ENCODE data around the gene WNT10A. TPM values are rescaled to one million over a fixed set of nuclear protein-coding genes. Genes with fewer than 3 reads are reported as not detected.

The WNT10A gene
- total and polyA plus RNA-seq, 2 of the 8 experiments (the other 6 are each of a cell fraction or from before 2014, with no cell fraction given) = 0.05 TPM; not detected in 1

GRCh38 chr2:218867900-218868299, 12.8 kb upstream of the WNT10A start:
- WGBS, 2 experiments (ENCODE audit: extremely low coverage in 1 of 2, insufficient coverage in 1 of 2, insufficient read length in 1 of 2, insufficient replicate concordance in 2 of 2, low coverage in 1 of 2, low lambda C conversion rate in 2 of 2, missing lambda C conversion rate in 1 of 2) = 73% methylated on average over 6 of the region's 6 CpGs; no CpG with 5 or more reads in 1 of the 2 experiments
- H3K4ac ChIP-seq (replicated peaks; ENCODE audit: insufficient read length, low read depth, low read length) = no peak overlapping the region
- peaks cover 3% of the 10 kb centered on the region; the same call in 1 of the 2 replicates for H3K23me2 ChIP-seq (ENCODE audit: low read depth, low read length)
- H3K9ac ChIP-seq (replicated peaks in 1 of 4; ENCODE audit: extremely low read depth in 1 of 4, low read depth in 3 of 4, low read length in 3 of 4) = no peak overlapping the region
- no peak overlapping the region for H2BK12ac ChIP-seq (ENCODE audit: low read depth, low read length)
- no peaks in the 10 kb centered on the region for H3K9me3 ChIP-seq (ENCODE audit: insufficient read depth in 2 of 2, low read depth in 1 of 2, low read length in 1 of 2)
- no peak overlapping the region for H2BK15ac ChIP-seq (ENCODE audit: low read length)
- no peak overlapping the region for H3K14ac ChIP-seq (ENCODE audit: insufficient read length)
- POLR2A ChIA-PET (ENCODE audit: partially characterized antibody) = interaction anchor here (1.6 to 1.9 kb wide), 2 partner anchors 9 to 30 kb away, joined by 3 to 4 read pairs; no protein-coding TSS in a partner anchor
- TF ChIP-seq EGR1 (IDR thresholded peaks at IDR 0.05; ENCODE audit: borderline replicate concordance, low read depth, low read length) (no peak), EZH2 (IDR thresholded peaks at IDR 0.05; ENCODE audit: low read depth, low read length, severe bottlenecking) (peak; percentile 15)
- H2BK20ac ChIP-seq (ENCODE audit: low read length) = no peak overlapping the region
- H3K4me1 ChIP-seq (replicated peaks in 1 of 4; ENCODE audit: control insufficient read depth in 3 of 4, insufficient read depth in 4 of 4, low read length in 3 of 4) = peaks cover 0 to 16% (median 5%) of the 10 kb centered on the region in 4 experiments; a peak in 6 of 7 replicates
- DNase-seq (ENCODE audit: low read depth in 1 of 2, low spot score in 2 of 2) (no peak), FAIRE-seq (no peak)
- no peak overlapping the region for H3K4me3 ChIP-seq (ENCODE audit: extremely low read depth in 1 of 4, insufficient read depth in 2 of 4, low read depth in 3 of 4, low read length in 4 of 4)
- no peak overlapping the region for H2AFZ ChIP-seq (ENCODE audit: low read length)
- H4K8ac ChIP-seq (ENCODE audit: extremely low read depth, insufficient read depth, low read length) = no peak overlapping the region
- no peaks in the 10 kb centered on the region for H3K79me2 ChIP-seq (ENCODE audit: control insufficient read depth in 1 of 2, insufficient read depth in 2 of 2, low read length in 2 of 2)
- peaks cover 70 to 95% (median 88%) of the 10 kb centered on the region in 4 experiments for H3K27me3 ChIP-seq (replicated peaks in 1 of 4; ENCODE audit: control insufficient read depth in 3 of 4, extremely low read depth in 1 of 4, insufficient read depth in 3 of 4, low read length in 3 of 4)
- no peak overlapping the region for H3K4me2 ChIP-seq (ENCODE audit: insufficient read depth in 1 of 2, low read depth in 2 of 2, low read length in 2 of 2)
- H3K79me1 ChIP-seq (ENCODE audit: low read depth, low read length) = no peaks in the 10 kb centered on the region
- peaks cover 14 to 16% of the 10 kb centered on the region in 2 experiments for H4K20me1 ChIP-seq (replicated peaks in 1 of 2; ENCODE audit: control insufficient read depth in 1 of 2, insufficient read depth in 2 of 2, low read length in 2 of 2)
- H3K56ac ChIP-seq (replicated peaks; ENCODE audit: insufficient read length, low read depth, low read length) = no peak overlapping the region
- no peak overlapping the region for H2BK5ac ChIP-seq (ENCODE audit: low read depth, low read length)
- H2BK120ac ChIP-seq (replicated peaks; ENCODE audit: low read depth, low read length) = no peak overlapping the region
- H4K91ac ChIP-seq (replicated peaks; ENCODE audit: insufficient read length, low read length) = no peak overlapping the region
- H3K36me3 ChIP-seq (ENCODE audit: control insufficient read depth in 2 of 4, insufficient read depth in 4 of 4, low read length in 3 of 4) = peaks cover 0 to 6% (median 0%) of the 10 kb centered on the region in 4 experiments; a peak in 1 of 8 replicates
- no peak overlapping the region for H3K27ac ChIP-seq (ENCODE audit: low read depth, low read length)
- CTCF ChIA-PET (ENCODE audit: partially characterized antibody) = interaction anchor here (1.4 to 21.8 kb wide), 6 partner anchors 9 to 251 kb away, joined by 3 to 783 read pairs (median 14); partner anchors contain the start of gene WNT10A
- no peak overlapping the region for H3K23ac ChIP-seq (ENCODE audit: insufficient read length)
- no peak overlapping the region for H3K18ac ChIP-seq (ENCODE audit: extremely low read depth, low read length)
- no peak overlapping the region for H2AK5ac ChIP-seq (ENCODE audit: low read depth, low read length)
- no peak overlapping the region for H4K5ac ChIP-seq (ENCODE audit: insufficient read length, low read depth, low read length)

All from H1 (cell line).